GM18867 (cell line): Measurements from ENCODE around the gene RAD54L2.
"Not testable (repeated sequence)": the region's sequence is repeated elsewhere in the genome, so short reads cannot be mapped to it uniquely, and the experiment has no call there.

Experiments used
- ATAC-seq: cut with Tn5 transposase; IDR thresholded peaks from one replicate; pipeline ENCODE4 v1.9.1; 2021; ENCODE audit warnings: mild to moderate bottlenecking, moderate library complexity; ENCODE audit not compliant: unreplicated experiment

The RAD54L2 gene

GRCh38 chr3:51542596-51542995 lies 4.1 kb downstream of the RAD54L2 start:
- not testable (repeated sequence) for ATAC-seq

GRCh38 chr3:51544011-51544775 lies 5.7 kb downstream of the RAD54L2 start:
- ATAC-seq = no peak

- no peak for ATAC-seq
Measured at GRCh38 chr3:51547274-51547673, 8.8 kb downstream of the RAD54L2 start.

GRCh38 chr3:51549311-51549710 lies 10.8 kb downstream of the RAD54L2 start:
- ATAC-seq = no peak

GRCh38 chr3:51550080-51550819 lies 11.7 kb downstream of the RAD54L2 start:
- no peak for ATAC-seq

- no peak for ATAC-seq
Measured at GRCh38 chr3:51557993-51558392, 19.5 kb downstream of the RAD54L2 start.

- no peak for ATAC-seq
Measured at GRCh38 chr3:51559411-51559888, 20.9 kb downstream of the RAD54L2 start.

GRCh38 chr3:51559961-51560360 lies 21.4 kb downstream of the RAD54L2 start:
- no peak for ATAC-seq

GRCh38 chr3:51562403-51562802 lies 23.9 kb downstream of the RAD54L2 start:
- ATAC-seq = not testable (repeated sequence)

- no peak for ATAC-seq
Measured at GRCh38 chr3:51568036-51568435, 29.5 kb downstream of the RAD54L2 start.

GRCh38 chr3:51568996-51569395 lies 30.5 kb downstream of the RAD54L2 start:
- no peak for ATAC-seq

- no peak for ATAC-seq
Measured at GRCh38 chr3:51578238-51578637, 39.7 kb downstream of the RAD54L2 start.

- no peak for ATAC-seq
Measured at GRCh38 chr3:51580418-51580817, 41.9 kb downstream of the RAD54L2 start.

GRCh38 chr3:51581524-51581923 lies 43.0 kb downstream of the RAD54L2 start:
- ATAC-seq = no peak

GRCh38 chr3:51585197-51585596 lies 46.7 kb downstream of the RAD54L2 start:
- ATAC-seq = no peak

GRCh38 chr3:51585871-51586270 lies 47.4 kb downstream of the RAD54L2 start:
- no peak for ATAC-seq
